G401 (cell line): Measurements from ENCODE around the gene PCBP3. TPM values are rescaled to one million over a fixed set of nuclear protein-coding genes. Genes with fewer than 3 reads are reported as not detected.
"Not testable (repeated sequence)": the region's sequence is repeated elsewhere in the genome, so short reads cannot be mapped to it uniquely, and the experiment has no call there.

Source experiments
- DNase-seq: peaks from one replicate; pipeline ENCODE4 v3.0.0-alpha.2; 2015; ENCODE audit warnings: low spot score
- in situ Hi-C: cut with HindIII; loops from 2 replicates; pipeline ENCODE4 v1.10.0; 2016; ENCODE audit warnings: low sequenced_read_pairs, mixed read lengths
- total RNA-seq: library from RNA; depleted of rRNA; stranded (reverse); fragments of >200 nt; shearing (Covaris generic); gene quantifications from 2 replicates; pipeline ENCODE4 v1.2.3, GENCODE V29; 2014

PCBP3 gene
- total RNA-seq, 1 experiment from 2014 or later, result 1.7 TPM

DNA sequence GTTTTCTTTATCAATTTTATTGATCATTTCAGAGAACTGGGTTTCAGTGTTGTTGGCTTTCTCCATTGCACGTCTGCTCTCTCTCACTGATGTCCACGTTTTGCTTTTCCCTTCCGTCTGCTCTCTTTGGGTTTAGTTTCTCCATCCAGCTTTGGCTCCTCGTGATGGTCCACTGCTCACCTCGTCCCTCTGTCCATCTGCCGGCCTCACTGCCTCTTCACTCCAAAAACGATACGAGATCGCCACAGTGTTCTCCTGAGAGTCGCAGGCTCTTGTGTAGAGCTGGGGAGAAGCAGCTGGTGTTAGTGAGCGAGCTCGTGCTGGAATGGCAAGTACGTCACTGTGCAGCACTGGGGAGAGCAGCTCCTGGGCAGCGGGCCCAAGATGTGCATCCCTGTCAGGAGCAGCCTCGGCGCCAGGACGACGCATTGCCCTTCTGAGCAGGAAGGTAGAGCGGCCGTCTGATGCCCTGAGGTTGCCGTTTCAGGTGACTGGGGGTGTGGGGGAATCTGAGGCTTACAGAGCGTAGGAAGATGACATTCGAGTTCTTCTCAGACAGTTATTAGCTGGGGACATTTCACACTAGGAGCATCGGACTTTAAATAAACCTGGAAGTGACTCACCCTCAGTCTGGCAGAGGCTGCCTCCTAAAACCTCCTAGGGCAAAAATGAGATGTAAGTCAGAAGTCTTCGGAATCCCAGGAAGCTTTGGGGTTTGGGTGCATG is 31.4 kb upstream of the PCBP3 start:
- peak; percentile 90 for DNase-seq
- in situ Hi-C loops, result loop anchor here (10.0 kb wide), 1 partner anchor 273 kb away; no protein-coding TSS in a partner anchor

GRCh38 chr21:45612665-45613019 is 30.9 kb upstream of the PCBP3 start:
- in situ Hi-C loops, result loop anchor here (10.0 kb wide), 1 partner anchor 272 kb away; no protein-coding TSS in a partner anchor
- not testable (repeated sequence) for DNase-seq

DNA sequence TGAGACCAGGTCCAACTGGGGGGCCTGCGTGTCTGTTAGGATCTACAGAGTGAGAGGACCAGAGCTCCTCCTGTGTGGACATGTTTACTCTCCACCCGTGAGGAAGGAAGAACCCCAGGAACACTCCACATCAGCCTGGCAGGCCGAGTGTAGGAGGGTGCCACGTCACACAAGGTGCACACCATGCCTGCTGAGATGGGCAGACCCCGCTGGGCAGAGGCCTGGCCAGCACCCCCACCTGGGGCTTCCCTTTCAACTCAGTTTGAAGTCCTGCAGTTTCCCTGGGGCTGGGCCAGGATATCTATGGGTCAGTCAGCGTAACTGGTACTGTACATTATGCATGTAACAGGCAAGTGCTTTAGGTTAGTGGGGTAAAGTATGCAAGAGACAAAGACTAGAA is 30.1 kb upstream of the PCBP3 start:
- in situ Hi-C loops, result loop anchor here (10.0 kb wide), 1 partner anchor 271 kb away; no protein-coding TSS in a partner anchor
- DNase-seq, result no peak

DNA sequence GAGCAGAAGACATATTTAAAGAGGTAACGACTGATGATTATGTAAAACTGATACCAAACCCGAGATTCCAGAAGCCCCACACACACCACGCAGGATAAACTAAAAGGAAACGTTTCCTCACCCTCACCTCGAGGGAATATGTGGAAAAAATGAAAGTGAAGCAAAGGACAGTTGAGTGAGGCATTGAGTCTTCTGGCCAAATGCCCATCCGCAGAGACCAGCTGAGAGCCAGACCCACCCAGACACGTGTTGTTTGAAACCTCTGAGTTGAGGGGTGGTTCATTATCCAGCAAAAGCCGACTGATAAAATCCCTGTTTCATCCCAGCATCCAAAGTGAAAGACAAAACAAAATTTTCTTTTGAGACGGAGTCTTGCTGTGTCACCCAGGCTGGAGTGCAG is 29.6 kb upstream of the PCBP3 start:
- no peak for DNase-seq
- in situ Hi-C loops, result loop anchor here (10.0 kb wide), 1 partner anchor 271 kb away; no protein-coding TSS in a partner anchor

GRCh38 chr21:45615145-45615711 is 28.3 kb upstream of the PCBP3 start:
- peak; percentile 61 for DNase-seq
- in situ Hi-C loops, result loop anchor here (10.0 kb wide), 1 partner anchor 270 kb away; no protein-coding TSS in a partner anchor

- in situ Hi-C loops, result loop anchor here (10.0 kb wide), 1 partner anchor 268 kb away; no protein-coding TSS in a partner anchor
- DNase-seq, result no peak
These were observed 26.3 kb upstream of the PCBP3 start for GRCh38 chr21:45617021-45617921.

DNA sequence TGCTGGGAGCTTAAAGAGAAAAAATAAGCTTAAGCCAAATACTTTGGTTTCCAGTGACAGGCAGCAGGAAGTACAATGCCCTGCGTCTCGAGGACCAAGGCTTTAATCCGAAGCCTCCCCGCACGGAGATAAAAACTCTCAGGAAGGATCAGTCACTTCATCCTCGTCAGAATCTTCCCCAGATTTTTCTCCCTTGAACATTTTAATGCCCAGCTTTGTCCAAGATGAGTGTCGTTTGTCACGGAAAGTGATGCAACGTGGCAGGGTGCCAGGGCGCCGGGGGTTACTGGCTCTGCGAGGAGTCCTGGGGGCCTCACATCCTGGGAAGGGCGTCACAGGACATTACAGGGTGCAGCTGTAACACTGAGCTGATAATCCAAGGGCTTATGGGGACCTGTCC is 25.2 kb upstream of the PCBP3 start:
- no peak for DNase-seq
- in situ Hi-C loops, result loop anchor here (10.0 kb wide), 1 partner anchor 267 kb away; no protein-coding TSS in a partner anchor

DNA sequence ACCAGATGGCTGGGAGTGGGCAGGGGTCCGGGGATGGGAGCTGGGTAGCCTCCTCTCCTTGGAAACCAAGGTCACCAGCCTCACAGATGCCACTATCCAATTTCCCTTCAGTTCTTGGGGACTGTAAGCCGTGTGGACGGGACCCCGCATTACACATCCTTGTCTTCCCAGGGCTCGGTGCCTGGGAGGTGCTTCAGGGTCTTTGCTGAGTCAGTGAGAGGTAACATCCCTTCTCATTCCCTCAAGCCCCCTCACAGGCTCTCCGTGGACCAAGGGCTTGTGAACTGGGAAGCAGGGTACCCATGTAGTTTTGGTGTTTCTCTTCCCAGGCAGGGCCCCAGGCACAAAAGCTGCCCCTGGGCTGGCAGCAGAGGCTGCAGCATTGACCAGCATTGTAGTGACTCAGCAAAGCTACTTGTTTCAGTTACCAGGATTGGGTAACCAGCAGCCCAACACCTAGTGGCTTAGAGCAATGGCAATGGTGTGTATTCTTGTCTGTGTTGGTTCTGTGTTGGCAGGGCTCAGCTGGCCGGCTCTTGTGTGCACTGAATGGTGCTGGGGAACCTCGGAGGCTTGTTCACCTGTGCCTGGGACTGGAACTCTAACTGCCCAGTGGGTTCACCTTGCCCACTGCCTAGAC is 24.6 kb upstream of the PCBP3 start:
- in situ Hi-C loops, result loop anchor here (10.0 kb wide), 1 partner anchor 266 kb away; no protein-coding TSS in a partner anchor

GRCh38 chr21:45620201-45620923 is 23.2 kb upstream of the PCBP3 start:
- in situ Hi-C loops, result no loop called here

More for the DNA sequence above, 24.6 kb upstream of the PCBP3 start:
- no peak for DNase-seq

GRCh38 chr21:45621435-45622331 is 21.8 kb upstream of the PCBP3 start:
- in situ Hi-C loops, DNase-seq: not testable (repeated sequence)

More at GRCh38 chr21:45620201-45620923, 23.2 kb upstream of the PCBP3 start:
- no peak for DNase-seq

DNA sequence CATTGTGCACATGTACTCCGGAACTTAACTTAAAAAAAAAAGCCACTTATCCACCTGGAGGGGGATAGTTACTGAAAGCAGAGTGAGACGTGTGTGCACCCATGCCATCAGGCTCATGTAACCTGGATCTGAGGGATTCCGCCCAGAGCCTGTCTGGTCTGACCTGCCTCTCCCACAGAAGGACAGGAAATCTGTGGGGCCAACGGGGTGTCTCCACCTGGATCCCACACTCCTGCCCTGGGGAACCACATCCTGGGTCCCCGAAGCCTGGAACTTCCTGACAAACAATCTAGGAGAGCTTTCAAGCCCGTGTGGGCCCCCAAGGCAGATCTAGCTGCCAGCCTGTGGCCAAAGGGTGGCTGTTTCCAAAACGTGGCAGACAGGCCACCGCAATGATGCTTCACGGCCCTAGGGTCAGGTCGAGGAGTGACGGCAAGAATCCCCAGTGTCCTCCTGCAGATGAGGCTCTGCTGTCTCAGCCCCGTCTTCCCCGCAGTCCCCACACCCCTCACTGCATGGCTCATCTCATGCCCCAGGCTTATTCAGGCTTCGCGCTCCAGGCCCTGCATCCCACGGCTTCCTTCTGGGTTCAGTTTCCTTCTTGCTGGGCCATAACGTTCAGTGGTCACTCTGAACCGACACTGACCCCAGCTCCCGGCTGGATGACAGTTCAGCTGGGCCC is 21.0 kb upstream of the PCBP3 start:
- no peak for DNase-seq
- in situ Hi-C loops, result no loop called here

GRCh38 chr21:45623436-45623835 is 20.1 kb upstream of the PCBP3 start:
- in situ Hi-C loops, result no loop called here
- no peak for DNase-seq

DNA sequence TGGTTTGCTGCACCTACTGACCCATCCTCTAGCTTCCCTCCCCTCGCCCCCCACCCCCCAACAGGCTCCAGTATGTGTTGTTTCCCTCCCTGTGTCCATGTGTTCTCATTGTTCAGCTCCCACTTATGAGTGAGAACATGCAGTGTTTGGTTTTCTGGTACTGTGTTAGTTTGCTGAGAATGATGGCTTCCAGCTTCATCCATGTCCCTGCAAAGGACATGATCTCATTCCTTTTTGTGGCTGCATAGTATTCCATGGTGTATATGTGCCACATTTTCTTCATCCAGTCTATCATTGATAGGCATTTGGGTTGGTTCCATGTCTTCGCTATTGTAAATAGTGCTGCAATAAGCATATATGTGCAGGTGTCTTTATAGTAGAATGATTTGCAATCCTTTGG is 17.4 kb upstream of the PCBP3 start:
- DNase-seq, in situ Hi-C loops: not testable (repeated sequence)

DNA sequence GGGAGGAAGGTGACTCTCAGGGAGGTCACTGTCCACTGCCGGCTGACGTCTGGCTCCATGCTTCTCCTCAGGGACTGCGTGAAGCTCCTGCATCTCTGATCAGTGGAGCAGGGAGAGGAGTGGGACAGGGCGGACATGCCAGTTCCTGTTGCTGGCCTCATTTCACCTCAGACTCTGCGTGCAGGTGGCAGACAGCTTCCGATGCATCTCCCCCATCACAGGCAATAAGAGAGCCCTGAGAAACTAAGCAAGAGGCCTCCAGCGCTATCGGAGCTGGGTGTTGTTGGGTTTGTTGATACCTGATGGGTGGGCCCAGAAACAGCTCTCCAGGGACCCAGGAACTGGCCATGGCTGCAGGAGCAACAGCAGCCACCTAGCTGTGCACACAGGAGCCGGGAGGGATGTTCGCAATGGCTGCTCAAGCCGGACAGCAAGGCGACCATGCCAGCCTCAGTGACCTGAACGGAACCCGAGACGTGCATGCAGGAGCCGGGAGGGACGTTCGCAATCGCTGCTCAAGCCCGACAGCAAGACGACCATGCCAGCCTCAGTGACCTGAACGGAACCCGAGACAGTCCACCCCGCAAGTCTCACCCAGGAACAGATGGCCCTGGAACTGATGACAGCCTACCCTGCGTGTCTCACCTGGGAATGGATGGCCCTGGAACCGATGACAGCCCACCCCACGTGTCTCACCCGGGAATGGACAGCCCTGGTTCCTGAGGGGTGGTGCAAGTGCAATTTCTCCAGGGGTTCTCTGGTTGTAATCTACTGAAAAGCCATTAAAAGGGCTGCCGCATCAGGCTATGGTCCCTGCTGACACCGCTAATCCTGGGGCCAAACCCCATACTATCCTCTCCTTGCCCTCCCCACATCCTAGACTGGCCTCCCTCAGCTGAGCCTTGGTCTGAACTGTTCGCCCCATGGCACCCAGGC is 14.2 kb upstream of the PCBP3 start:
- in situ Hi-C loops, result no loop called here
- DNase-seq, result no peak

GRCh38 chr21:45630066-45630694 is 13.3 kb upstream of the PCBP3 start:
- in situ Hi-C loops, result no loop called here
- no peak for DNase-seq
